ENCODE results near the gene LRRC42. TPM values are rescaled to one million over a fixed set of nuclear protein-coding genes. Genes with fewer than 3 reads are reported as not detected.

Gene LRRC42
- total RNA-seq, 3 donors from 2014 or later, result 16.5 to 19.4 (median 19.0) TPM

DNA sequence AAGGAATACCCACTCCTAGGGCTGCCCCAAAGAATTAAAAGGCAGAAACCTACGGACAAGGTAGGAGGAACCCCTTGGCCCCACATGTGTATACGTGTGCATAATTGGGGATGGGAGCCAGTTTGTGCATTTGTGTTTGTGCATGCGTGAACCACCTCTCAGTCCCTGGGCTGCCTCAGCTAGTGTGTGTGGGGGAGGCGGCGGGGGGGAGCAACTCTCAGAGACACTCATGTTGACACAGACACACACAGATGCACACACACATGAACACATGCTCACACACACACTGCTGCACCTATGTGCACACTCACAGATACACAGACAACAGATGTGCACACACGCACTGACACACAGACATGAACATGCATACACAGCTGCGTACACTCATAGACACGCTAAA is 66.7 kb downstream of the LRRC42 start:
- intact Hi-C loops (cut with DNase I, micrococcal nuclease), result no loop called here
- no peak for TF ChIP-seq CTCF (IDR thresholded peaks at IDR 0.05)
- DNase-seq (no peak), ATAC-seq (no peak)
- Histone ChIP-seq H3K9me3 (no peaks in the 10 kb centered on the region), H3K36me3 (ENCODE audit: low read depth) (no peaks in the 10 kb centered on the region), H3K4me1 (ENCODE audit: low read depth) (peaks cover 5% of the 10 kb centered on the region), H3K4me3 (no peak overlapping the region)

GRCh38 chr1:54013393-54014008 is 67.4 kb downstream of the LRRC42 start:
- no peaks in the 10 kb centered on the region for H3K36me3 ChIP-seq (ENCODE audit: low read depth)
- no peaks in the 10 kb centered on the region for H3K9me3 ChIP-seq
- TF ChIP-seq CTCF (IDR thresholded peaks at IDR 0.05), result no peak
- H3K4me1 ChIP-seq (ENCODE audit: low read depth), result peaks cover 5% of the 10 kb centered on the region
- no peak overlapping the region for H3K4me3 ChIP-seq
- intact Hi-C loops (cut with DNase I, micrococcal nuclease), result no loop called here
- ATAC-seq (no peak), DNase-seq (no peak)

- H3K4me1 ChIP-seq (ENCODE audit: low read depth), result peaks cover 5% of the 10 kb centered on the region
- intact Hi-C loops (cut with DNase I, micrococcal nuclease), result no loop called here
- ATAC-seq (no peak), DNase-seq (no peak)
- no peaks in the 10 kb centered on the region for H3K9me3 ChIP-seq
- no peaks in the 10 kb centered on the region for H3K36me3 ChIP-seq (ENCODE audit: low read depth)
- no peak for TF ChIP-seq CTCF (IDR thresholded peaks at IDR 0.05)
- no peak overlapping the region for H3K4me3 ChIP-seq
Measured at GRCh38 chr1:54014009-54014629, 68.0 kb downstream of the LRRC42 start.

DNA sequence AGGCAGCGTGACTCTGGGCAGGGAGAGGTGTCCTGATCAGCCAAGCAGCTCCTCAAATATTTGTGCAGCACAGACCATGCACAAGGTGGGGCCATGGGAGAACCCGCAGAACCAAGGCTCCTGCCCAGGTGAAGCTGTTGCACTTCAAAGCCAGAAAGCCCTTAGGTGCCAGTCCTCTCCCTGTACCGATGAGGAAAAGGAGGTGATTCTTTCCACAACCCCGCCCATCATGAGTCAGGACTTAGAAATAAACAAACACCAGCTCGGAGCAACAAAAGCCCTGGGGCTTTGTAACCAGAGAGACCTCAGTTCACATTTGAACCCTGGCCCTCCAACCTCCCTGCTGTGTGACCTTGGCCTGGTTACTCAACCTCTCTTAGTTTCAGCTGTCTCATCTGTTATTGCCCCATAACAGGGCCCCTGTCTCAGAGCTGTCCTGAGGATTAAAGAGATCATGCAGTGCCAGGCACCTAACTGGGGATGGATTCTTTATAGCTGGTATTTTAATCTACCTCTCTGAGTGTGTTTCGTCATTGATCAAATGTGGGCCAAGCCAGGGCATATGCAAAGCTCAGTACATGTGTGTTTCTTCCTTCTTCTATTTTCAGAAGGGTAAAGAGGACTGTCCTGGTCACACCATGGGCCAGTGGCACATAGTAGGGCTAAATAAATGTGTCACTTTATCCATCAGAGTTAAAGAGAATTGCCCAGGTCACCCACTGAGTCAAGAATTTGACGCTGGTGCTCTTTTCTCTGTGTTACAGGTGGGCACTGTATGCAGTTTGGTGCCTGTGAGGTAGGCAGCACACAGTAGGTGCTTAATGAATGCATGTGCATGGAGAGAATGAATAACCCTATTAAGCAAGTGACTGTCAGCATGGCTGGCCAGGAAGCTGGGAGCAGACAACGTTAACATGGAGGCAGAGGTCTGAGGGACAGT is 70.5 kb downstream of the LRRC42 start:
- Histone ChIP-seq H3K4me1 (ENCODE audit: low read depth) (peaks cover 5% of the 10 kb centered on the region), H3K9me3 (no peaks in the 10 kb centered on the region), H3K4me3 (no peak overlapping the region), H3K36me3 (ENCODE audit: low read depth) (no peaks in the 10 kb centered on the region)
- no peak for TF ChIP-seq CTCF (IDR thresholded peaks at IDR 0.05)
- ATAC-seq (peak; percentile 88), DNase-seq (peak in 1 of 3 donors; percentile 67)
- intact Hi-C loops (cut with DNase I, micrococcal nuclease), result no loop called here

Other genes starting within 250 kb of the LRRC42 start
- gene GLIS1, start 207.2 kb upstream of the LRRC42 start, total RNA-seq, result under 1 TPM; 0.09 to 0.24 (median 0.14) TPM
- 10 to 100 TPM in 2 of 3 donors, 1 to 10 TPM in 1; 9.7 to 23.8 (median 11.0) TPM for gene NDC1, start 108.1 kb upstream of the LRRC42 start, total RNA-seq
- 10 to 100 TPM; 23.4 to 37.3 (median 30.6) TPM for gene YIPF1, start 56.6 kb upstream of the LRRC42 start, total RNA-seq
- not detected for gene DIO1, start 52.2 kb upstream of the LRRC42 start, total RNA-seq
- gene IFT25, start 651 bp upstream of the LRRC42 start, total RNA-seq, result 10 to 100 TPM; 19.8 to 22.6 (median 19.9) TPM
- under 1 TPM in 1 of 3 donors, not detected in 2; 0.39 TPM for gene LDLRAD1, start 71.8 kb downstream of the LRRC42 start, total RNA-seq
- 1,000 to 10,000 TPM in 1 of 3 donors, 100 to 1,000 TPM in 2; 557 to 1,169 (median 749) TPM for gene TMEM59, start 106.9 kb downstream of the LRRC42 start, total RNA-seq
- gene TCEANC2, start 107.3 kb downstream of the LRRC42 start, total RNA-seq, result 1 to 10 TPM; 4.5 to 8.6 (median 6.0) TPM
- under 1 TPM in 2 of 3 donors, not detected in 1; 0.09 to 0.26 TPM for gene CDCP2, start 206.7 kb downstream of the LRRC42 start, total RNA-seq